Measurements from ENCODE around the gene OR13G1. TPM values are rescaled to one million over a fixed set of nuclear protein-coding genes. Genes with fewer than 3 reads are reported as not detected.

Gene OR13G1
- total RNA-seq, 3 donors from 2014 or later, result not detected

GRCh38 chr1:247647864-247648263, 31.7 kb downstream of the OR13G1 start:
- Histone ChIP-seq H3K27ac (peak overlapping the region in 1 of 2 donors; percentile 44), H3K4me1 (no peaks in the 10 kb centered on the region), H3K9me3 (no peaks in the 10 kb centered on the region), H3K36me3 (no peaks in the 10 kb centered on the region), H3K4me3 (no peak overlapping the region), H3K27me3 (no peaks in the 10 kb centered on the region)
- TF ChIP-seq POLR2AphosphoS5 (IDR thresholded peaks at IDR 0.05) (no peak), CTCF (IDR thresholded peaks at IDR 0.05) (no peak), POLR2A (IDR thresholded peaks at IDR 0.05) (no peak)
- peak in 1 of 2 donors; percentile 43 for DNase-seq (ENCODE audit: low spot score in 2 of 2)
- intact Hi-C loops (cut with DNase I; ENCODE audit: low total_unique reads), result no loop called here

GRCh38 chr1:247646867-247647266, 32.7 kb downstream of the OR13G1 start:
- H3K4me3 ChIP-seq, result no peak overlapping the region
- TF ChIP-seq POLR2A (IDR thresholded peaks at IDR 0.05) (no peak), POLR2AphosphoS5 (IDR thresholded peaks at IDR 0.05) (no peak), CTCF (IDR thresholded peaks at IDR 0.05) (no peak)
- H3K9me3 ChIP-seq, result no peaks in the 10 kb centered on the region
- no peak overlapping the region for H3K27ac ChIP-seq
- intact Hi-C loops (cut with DNase I; ENCODE audit: low total_unique reads), result no loop called here
- H3K27me3 ChIP-seq, result no peaks in the 10 kb centered on the region
- H3K4me1 ChIP-seq, result no peaks in the 10 kb centered on the region
- no peak for DNase-seq (ENCODE audit: low spot score in 2 of 2)
- H3K36me3 ChIP-seq, result no peaks in the 10 kb centered on the region

GRCh38 chr1:247642742-247643141, 36.8 kb downstream of the OR13G1 start:
- no peak overlapping the region for H3K27ac ChIP-seq
- H3K36me3 ChIP-seq, result no peaks in the 10 kb centered on the region
- H3K27me3 ChIP-seq, result no peaks in the 10 kb centered on the region
- intact Hi-C loops (cut with DNase I; ENCODE audit: low total_unique reads), result no loop called here
- H3K9me3 ChIP-seq, result no peaks in the 10 kb centered on the region
- no peak overlapping the region for H3K4me3 ChIP-seq
- DNase-seq (ENCODE audit: low spot score in 2 of 2), result no peak
- TF ChIP-seq CTCF (IDR thresholded peaks at IDR 0.05), result no peak
- no peak for TF ChIP-seq POLR2A (IDR thresholded peaks at IDR 0.05)
- TF ChIP-seq POLR2AphosphoS5 (IDR thresholded peaks at IDR 0.05), result no peak
- H3K4me1 ChIP-seq, result no peaks in the 10 kb centered on the region

GRCh38 chr1:247639381-247639981, 40.1 kb downstream of the OR13G1 start:
- Histone ChIP-seq H3K27me3 (no peaks in the 10 kb centered on the region), H3K36me3 (no peaks in the 10 kb centered on the region), H3K9me3 (no peaks in the 10 kb centered on the region), H3K4me1 (no peaks in the 10 kb centered on the region), H3K4me3 (peak overlapping the region; percentile 33 to 77 (median 54)), H3K27ac (peak overlapping the region; percentile 52 to 89)
- intact Hi-C loops (cut with DNase I; ENCODE audit: low total_unique reads), result no loop called here
- peak in 1 of 3 donors; percentile 45 for TF ChIP-seq POLR2AphosphoS5 (IDR thresholded peaks at IDR 0.05)
- no peak for TF ChIP-seq POLR2A (IDR thresholded peaks at IDR 0.05)
- DNase-seq (ENCODE audit: low spot score in 2 of 2), result peak; percentile 72 to 80

- Histone ChIP-seq H3K9me3 (no peaks in the 10 kb centered on the region), H3K27me3 (no peaks in the 10 kb centered on the region), H3K27ac (peak overlapping the region; percentile 52 to 89), H3K36me3 (no peaks in the 10 kb centered on the region), H3K4me1 (no peaks in the 10 kb centered on the region), H3K4me3 (peak overlapping the region in 2 of 3 donors; percentile 54 to 77)
- TF ChIP-seq CTCF (IDR thresholded peaks at IDR 0.05) (no peak), POLR2AphosphoS5 (IDR thresholded peaks at IDR 0.05) (no peak), POLR2A (IDR thresholded peaks at IDR 0.05) (no peak)
- DNase-seq (ENCODE audit: low spot score in 2 of 2), result no peak
- intact Hi-C loops (cut with DNase I; ENCODE audit: low total_unique reads), result no loop called here
Observed at GRCh38 chr1:247638781-247639180, 40.8 kb downstream of the OR13G1 start.

All from breast epithelium (tissue), 4 donors.